NCI-H128 (cell line): ENCODE results near the gene SPTLC3.

Source experiments
- DNase-seq: peaks from one replicate; lab custom pipeline; 2025; ENCODE audit not compliant: unreplicated experiment; lab: John Stamatoyannopoulos, UW

The SPTLC3 gene

GRCh38 chr20:12984069-12984765 lies 24.6 kb upstream of the SPTLC3 start:
- DNase-seq = no peak

- DNase-seq = no peak
Observed at GRCh38 chr20:12984863-12985262, 23.9 kb upstream of the SPTLC3 start.

DNA sequence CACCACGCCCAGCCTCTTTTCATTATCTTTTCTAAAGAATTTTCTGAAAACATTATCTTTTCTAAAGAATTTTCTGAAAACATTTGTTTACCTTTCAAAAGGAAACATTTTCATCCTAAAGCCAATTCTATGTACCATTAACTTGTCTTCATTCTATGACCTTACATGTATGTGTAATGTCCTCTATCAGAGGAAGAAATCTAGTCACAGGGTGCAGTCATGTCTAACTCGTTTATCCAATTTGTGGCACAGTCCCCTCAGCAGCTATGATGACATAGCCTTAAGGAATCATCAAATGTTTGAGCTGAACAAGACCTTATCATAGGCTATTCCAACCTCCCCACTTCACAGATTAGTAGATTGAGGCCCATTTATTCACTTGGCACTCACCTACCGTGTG lies 21.5 kb upstream of the SPTLC3 start:
- DNase-seq = no peak

GRCh38 chr20:12989586-12990115 lies 19.1 kb upstream of the SPTLC3 start:
- DNase-seq = no peak

- no peak for DNase-seq
Observed at GRCh38 chr20:12997128-12997655, 11.6 kb upstream of the SPTLC3 start.

DNA sequence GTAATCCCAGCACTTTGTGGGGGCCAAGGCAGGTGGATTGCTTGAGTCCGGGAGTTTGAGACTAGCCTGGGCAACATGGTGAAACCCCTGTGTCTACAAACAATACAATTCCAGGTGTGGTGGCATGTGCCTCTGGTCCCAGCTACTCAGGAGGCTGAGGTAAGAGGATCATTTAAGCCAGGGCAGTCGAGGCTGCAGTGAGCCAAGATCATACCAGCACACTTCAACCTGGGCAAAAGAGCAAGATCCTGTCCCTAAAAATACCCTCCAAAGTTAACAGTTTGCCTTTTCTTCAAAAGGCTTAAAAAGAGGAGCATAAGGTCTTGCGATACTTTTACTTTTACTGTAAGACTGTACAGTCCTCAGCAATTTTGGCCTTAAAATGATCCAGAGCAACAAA lies 10.7 kb upstream of the SPTLC3 start:
- DNase-seq = no peak

DNA sequence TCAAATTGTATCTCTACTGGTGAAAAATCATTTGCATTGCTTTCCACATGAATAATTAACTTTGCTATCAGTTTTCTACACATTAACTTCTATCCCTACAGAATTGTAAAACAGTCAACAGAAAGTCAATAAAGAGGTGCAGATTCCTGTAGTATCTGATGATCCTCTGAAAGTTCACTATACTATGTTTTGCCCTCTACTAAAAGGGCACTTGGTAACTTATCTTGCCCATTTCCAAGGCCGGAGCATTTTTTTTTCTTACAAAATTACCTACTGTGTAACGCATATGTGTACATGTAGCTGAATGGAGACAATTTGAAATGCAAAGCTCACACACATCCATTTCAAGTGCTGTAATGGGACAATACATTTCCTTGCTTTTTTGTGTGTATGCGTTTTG lies 9.6 kb upstream of the SPTLC3 start:
- no peak for DNase-seq

DNA sequence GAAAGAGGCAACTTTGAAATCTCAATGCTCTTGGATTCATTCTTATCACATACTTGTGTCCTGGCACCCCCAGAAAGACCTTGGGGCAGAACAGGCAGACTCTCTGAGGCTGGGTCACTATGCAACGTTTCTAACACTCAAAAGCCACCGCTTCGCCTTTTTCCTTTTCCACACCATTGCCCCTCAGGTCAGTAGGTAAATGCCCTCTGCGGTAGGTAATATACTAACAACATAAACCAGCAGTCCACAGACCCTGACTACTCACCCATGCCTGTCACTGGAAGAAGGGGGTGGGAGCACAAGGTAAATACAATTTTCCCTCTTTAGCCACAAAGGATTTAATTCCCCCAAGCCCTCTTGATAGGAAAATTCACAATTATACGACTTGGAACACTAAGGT lies 6.5 kb upstream of the SPTLC3 start:
- no peak for DNase-seq

DNA sequence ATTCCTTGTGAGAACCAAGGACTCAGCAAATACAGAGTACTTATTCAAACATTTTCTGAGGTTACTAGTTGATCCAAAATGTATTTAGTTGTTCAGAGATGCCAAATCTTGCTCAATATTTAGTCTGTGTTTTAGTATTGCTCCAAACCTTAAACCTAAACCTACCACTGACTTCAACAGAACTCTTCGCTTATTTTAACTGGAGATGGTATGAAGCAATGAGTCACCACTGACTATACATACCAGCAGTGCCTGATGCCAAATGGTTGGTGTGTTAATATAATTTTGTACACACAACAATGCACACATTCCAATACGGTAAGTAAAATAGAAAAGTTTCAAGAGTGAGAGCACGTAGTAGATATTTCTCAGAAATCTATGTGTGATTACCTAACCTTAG lies 1.9 kb upstream of the SPTLC3 start:
- DNase-seq = no peak

- no peak for DNase-seq
Observed at GRCh38 chr20:13007596-13007995, 1.2 kb upstream of the SPTLC3 start.

DNA sequence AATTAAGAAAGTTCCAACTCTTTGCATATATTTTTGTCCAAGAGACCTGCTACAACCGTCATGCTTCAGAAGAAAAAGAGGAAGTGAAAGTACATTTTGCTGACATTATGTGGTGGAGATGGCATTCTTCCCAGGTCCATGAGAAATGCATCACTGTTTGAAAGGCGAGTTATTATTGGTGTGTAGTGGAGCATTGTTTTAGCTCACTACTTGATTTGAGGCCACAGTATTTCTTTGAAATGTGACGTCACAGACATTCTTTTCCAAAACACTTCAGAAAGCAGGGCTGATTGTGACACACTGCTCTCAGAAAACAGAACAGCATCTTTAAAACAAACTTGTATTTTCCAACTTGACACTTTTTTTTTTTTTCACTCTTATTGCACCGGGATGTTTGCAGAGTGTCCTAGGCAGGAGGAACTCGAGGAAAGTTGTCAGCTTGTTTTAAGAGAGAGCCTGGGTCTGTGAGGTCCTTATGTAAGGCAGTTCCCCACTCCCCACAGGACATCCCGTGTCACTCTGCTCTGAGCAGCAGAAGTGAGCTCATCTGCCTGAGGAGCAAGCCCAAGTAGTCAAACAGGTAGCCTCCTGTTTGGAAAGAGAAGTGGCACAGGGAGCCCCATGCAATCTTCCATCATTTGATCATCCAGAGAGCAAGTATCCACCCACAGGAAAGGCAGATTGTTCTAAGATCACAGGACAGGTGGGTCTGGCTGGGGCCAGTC lies 1.1 kb downstream of the SPTLC3 start:
- no peak for DNase-seq

- DNase-seq = no peak
Observed at GRCh38 chr20:13012886-13013285, 4.1 kb downstream of the SPTLC3 start.

DNA sequence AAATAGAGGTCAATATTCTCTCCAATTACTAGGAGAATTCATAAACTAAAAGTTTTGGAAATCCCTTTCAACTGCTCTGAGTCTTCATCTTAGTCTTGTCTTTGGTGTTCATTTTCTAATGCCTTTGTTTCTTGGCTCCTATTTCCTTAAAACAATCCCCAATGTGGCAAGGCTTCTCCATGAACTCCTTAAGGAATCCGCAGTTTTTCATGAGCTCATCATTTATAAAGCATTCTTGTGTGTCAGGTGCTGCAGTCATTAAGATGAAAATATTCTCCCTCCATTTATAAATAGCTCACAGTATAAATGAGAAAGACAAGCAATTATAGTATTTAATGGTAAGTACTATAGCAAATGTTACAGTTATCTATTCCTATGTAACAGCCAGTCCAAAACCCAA lies 4.6 kb downstream of the SPTLC3 start:
- DNase-seq = no peak

GRCh38 chr20:13017235-13017634 lies 8.5 kb downstream of the SPTLC3 start:
- DNase-seq = no peak

GRCh38 chr20:13017883-13018535 lies 9.2 kb downstream of the SPTLC3 start:
- DNase-seq = no peak

- DNase-seq = no peak
Observed at GRCh38 chr20:13021205-13021970, 12.6 kb downstream of the SPTLC3 start.

DNA sequence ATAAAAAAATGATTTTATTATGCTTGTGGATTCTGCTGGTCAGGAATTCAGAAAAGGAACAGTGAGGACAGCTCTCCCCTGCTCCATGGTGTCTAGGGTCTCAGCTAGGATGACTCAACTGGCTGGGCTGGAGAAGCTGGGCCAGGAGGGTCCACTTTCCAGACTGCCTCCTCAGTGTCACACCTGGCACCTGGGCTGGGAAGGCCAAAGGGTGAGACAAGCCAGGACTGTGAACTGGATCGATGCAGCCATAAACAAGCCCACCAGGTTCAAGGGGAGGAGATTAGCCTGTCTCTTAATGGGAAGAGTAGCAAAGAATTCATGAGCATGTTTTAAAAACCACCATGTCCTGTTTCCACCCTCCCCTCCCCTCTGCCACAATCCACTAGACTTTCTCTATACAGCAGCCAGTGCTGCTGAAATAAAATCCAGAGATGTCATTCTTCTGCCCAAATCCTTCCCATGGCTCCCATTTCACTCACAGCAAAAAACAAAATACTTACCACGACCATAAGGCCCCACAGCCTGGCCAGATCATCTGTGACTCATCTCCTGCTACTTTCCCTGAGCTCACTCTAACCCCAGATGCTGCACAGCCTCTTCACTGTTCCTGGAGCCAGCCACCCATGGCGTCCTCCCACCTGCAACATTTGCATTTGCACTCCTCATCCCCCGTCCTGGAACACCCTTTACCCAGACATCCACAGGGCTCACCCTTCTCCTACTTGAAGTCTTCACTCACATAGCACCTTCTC lies 13.8 kb downstream of the SPTLC3 start:
- DNase-seq = no peak

- DNase-seq = no peak
Observed at GRCh38 chr20:13024596-13024995, 15.8 kb downstream of the SPTLC3 start.

DNA sequence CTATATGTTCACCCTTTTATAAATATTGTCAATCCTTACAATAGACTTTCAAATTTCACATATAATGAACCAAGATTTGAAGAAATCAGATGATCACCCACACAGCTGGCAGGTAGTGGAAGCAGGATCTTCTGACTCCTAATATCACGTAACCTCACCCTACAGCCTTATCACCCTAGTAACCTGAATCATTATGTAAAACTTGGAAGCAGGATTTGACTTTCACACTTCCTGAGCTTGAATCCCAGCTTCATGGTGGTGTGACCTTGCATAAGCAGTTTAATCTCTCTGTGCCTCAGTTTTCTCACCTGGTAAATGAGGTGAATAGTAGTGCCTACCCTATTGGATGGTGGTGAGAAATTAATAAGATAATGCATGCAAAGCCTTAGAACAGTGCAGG lies 16.4 kb downstream of the SPTLC3 start:
- DNase-seq = no peak

DNA sequence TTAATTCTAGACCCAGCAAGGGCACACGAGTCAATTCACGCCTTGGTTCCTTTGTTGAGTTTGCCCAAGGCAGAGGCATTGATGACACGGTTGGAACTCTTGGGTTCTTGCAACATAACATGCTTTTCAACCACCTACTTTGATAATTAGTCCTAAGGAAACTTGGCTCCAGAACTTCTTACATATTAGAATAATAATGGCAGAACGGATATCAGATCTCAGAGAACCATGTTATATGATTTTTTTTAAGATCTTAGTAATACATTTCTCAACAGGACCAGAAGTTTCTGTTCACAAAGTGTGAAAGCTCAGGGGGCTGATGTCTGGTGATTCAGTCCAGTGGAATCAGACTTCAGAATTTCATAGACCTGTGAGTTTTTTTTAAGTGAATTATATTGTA lies 19.2 kb downstream of the SPTLC3 start:
- no peak for DNase-seq
